Measurements from ENCODE around the gene RBM19. TPM values are rescaled to one million over a fixed set of nuclear protein-coding genes. Genes with fewer than 3 reads are reported as not detected.

The RBM19 gene
- polyA plus RNA-seq, 1 experiment = 15.5 TPM

DNA sequence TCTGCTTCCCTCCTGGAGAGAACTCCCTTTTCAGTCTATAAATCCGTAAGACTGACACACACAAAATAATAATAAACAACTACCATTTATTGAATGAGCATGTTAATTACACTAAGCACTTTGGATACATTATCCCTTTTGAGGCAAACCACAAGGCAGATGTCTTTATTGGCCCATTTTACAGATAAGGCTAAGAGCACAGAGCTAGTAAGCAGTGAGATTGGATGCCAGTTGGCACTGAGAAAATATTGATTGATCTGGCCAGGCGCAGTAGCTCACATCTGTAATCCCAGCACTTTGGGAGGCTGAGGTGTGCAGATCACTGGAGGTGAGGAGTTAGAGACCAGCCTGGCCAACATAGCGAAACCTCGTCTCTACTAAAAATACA is 21.9 kb upstream of the RBM19 start:
- ChIA-PET POLR2A (no interaction called here), CTCF (interaction anchor here (0.6 kb wide), 1 partner anchor 24 kb away, joined by 4 read pairs; no protein-coding TSS in a partner anchor)
- Histone ChIP-seq H3K4me3 (ENCODE audit: low read depth, low read length) (no peak overlapping the region), H3K36me3 (ENCODE audit: control insufficient read depth, insufficient read depth, low read length) (no peaks in the 10 kb centered on the region), H3K27me3 (ENCODE audit: control insufficient read depth, insufficient read depth, low read length) (peaks cover 11% of the 10 kb centered on the region)
- TF ChIP-seq, protein P1, sequence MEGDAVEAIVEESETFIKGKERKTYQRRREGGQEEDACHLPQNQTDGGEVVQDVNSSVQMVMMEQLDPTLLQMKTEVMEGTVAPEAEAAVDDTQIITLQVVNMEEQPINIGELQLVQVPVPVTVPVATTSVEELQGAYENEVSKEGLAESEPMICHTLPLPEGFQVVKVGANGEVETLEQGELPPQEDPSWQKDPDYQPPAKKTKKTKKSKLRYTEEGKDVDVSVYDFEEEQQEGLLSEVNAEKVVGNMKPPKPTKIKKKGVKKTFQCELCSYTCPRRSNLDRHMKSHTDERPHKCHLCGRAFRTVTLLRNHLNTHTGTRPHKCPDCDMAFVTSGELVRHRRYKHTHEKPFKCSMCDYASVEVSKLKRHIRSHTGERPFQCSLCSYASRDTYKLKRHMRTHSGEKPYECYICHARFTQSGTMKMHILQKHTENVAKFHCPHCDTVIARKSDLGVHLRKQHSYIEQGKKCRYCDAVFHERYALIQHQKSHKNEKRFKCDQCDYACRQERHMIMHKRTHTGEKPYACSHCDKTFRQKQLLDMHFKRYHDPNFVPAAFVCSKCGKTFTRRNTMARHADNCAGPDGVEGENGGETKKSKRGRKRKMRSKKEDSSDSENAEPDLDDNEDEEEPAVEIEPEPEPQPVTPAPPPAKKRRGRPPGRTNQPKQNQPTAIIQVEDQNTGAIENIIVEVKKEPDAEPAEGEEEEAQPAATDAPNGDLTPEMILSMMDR (IDR thresholded peaks at IDR 0.05; ENCODE audit: insufficient read depth, low read depth, low read length) = no peak
- DNase-seq (ENCODE audit: low read depth) = no peak

DNA sequence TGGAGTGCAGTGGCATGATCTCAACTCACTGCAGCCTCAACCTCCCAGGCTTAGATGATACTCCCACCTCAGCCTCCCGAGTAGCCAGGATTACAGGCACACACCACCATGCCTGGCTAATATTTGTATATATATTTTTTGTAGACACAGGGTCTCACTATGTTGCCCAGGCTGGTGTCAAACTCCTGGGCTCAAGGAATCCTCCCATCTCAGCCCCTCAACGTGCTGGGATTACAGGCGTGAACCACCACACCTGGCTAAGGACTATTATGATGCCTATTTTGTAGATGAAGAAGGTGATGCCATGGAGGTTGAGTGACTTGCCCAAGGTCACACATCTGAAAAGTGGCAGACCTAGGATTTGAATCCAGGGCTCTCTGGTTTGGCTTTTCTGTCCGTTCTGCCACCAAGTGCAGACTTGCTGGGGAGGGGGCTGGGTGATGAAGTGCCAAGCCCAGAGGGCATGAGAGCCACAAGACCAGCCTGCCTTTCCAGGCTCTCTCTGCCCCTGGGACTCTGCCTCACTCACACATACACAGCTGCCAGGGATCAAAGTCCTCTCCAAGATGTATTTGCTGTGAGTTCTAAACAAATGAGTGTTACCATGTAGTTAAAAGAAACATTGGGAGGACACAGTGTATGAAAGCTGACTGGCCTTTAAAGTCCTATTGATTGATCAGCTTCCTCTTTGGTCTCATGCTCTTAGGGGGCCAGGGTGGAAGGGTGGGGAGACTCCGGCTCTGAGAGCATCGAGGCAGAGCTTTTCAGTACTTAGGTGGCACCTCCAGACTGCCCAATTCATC is 21.3 kb upstream of the RBM19 start:
- peaks cover 11% of the 10 kb centered on the region for H3K27me3 ChIP-seq (ENCODE audit: control insufficient read depth, insufficient read depth, low read length)
- TF ChIP-seq, protein P1 (IDR thresholded peaks at IDR 0.05; ENCODE audit: insufficient read depth, low read depth, low read length) = no peak
- no peaks in the 10 kb centered on the region for H3K36me3 ChIP-seq (ENCODE audit: control insufficient read depth, insufficient read depth, low read length)
- H3K4me3 ChIP-seq (ENCODE audit: low read depth, low read length) = no peak overlapping the region
- POLR2A ChIA-PET = no interaction called here
- CTCF ChIA-PET = interaction anchor here (0.6 kb wide), 1 partner anchor 25 kb away, joined by 4 read pairs; no protein-coding TSS in a partner anchor
- no peak for DNase-seq (ENCODE audit: low read depth)

DNA sequence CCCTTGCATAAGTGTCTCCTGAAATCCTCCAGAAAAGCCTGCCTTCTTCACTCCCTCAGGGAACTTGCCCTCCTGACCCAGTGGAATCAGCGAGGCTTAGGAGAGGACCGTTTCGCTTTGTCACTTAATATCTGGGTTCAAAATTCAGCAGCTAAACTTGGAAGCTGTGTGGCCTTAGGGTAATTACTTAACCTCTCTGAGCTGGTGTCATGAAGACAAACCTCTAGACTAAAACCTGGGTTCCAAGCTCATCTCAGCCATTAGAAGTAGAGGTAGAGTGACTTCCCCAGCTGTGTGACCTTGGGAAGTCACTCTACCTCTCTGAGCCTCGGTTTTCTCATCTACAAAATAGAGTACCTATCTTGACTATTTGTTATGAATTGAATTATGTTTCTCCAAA is 18.3 kb upstream of the RBM19 start:
- no peak for DNase-seq (ENCODE audit: low read depth)
- no peaks in the 10 kb centered on the region for H3K36me3 ChIP-seq (ENCODE audit: control insufficient read depth, insufficient read depth, low read length)
- ChIA-PET POLR2A (no interaction called here), CTCF (interaction anchor here (1.0 to 1.7 kb wide), 2 partner anchors 18 to 527 kb away, joined by 3 read pairs; no protein-coding TSS in a partner anchor)
- peaks cover 8% of the 10 kb centered on the region for H3K27me3 ChIP-seq (ENCODE audit: control insufficient read depth, insufficient read depth, low read length)
- TF ChIP-seq, protein P1 (IDR thresholded peaks at IDR 0.05; ENCODE audit: insufficient read depth, low read depth, low read length) = no peak
- H3K4me3 ChIP-seq (ENCODE audit: low read depth, low read length) = no peak overlapping the region

DNA sequence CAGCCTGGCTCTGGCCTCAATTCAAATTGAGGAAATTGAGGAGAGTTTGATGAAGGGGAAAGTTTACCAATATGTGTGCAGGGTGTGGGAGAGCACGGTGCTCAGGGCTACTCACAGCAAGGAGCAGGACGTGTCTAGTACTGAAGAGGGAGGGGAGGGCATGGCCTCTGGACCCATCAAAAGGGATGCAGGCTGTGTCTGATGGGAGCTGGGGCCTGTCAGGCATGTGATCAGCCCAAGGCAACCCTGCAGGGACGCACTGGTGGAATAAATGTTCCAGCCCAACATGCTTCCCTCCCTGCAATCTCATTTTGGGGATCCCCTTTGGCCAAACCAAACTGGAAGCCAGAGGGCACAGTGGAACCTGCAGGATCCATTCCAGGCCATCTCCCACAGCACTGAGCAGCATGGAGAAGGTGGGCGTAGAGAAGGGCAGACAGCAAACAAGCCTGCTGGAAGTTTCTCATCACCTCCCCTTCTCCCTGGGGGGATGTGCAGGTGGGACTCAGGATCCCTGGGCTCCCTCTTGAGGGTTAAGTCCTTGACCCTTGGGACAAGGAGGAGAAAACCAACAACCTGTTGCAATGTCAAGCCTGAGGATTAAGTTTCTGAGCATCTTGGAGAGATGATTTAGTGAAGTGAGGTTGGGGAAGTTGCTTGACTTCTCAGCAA is 17.8 kb upstream of the RBM19 start:
- POLR2A ChIA-PET = no interaction called here
- H3K27me3 ChIP-seq (ENCODE audit: control insufficient read depth, insufficient read depth, low read length) = peaks cover 5% of the 10 kb centered on the region
- DNase-seq (ENCODE audit: low read depth) = no peak
- TF ChIP-seq, protein P1 (IDR thresholded peaks at IDR 0.05; ENCODE audit: insufficient read depth, low read depth, low read length) = no peak
- CTCF ChIA-PET = interaction anchor here (0.5 to 4.3 kb wide), 3 partner anchors 525 to 704 kb away, joined by 3 to 63 read pairs (median 3); no protein-coding TSS in a partner anchor
- no peaks in the 10 kb centered on the region for H3K36me3 ChIP-seq (ENCODE audit: control insufficient read depth, insufficient read depth, low read length)
- no peak overlapping the region for H3K4me3 ChIP-seq (ENCODE audit: low read depth, low read length)

DNA sequence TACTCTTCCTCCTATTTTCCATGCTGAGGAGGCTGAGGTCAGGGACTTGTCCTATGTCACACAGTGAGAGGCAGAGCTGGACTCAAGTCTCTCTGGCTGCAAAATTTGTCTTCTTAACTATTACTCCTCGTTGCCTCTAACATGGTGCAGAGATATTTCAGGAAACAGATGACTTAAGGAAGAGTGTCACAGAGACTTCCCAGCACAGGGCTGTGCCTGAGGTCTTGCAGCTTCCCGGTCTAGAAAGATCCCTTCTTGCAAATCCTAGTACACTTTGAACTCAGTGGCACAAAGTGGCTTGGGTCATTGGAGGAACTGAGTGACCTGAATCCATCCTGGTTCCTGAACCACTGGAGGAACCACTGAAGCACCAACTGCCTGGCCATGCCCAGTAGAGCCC is 17.1 kb upstream of the RBM19 start:
- Histone ChIP-seq H3K27me3 (ENCODE audit: control insufficient read depth, insufficient read depth, low read length) (peaks cover 7% of the 10 kb centered on the region; the same call in 1 of the 2 replicates), H3K36me3 (ENCODE audit: control insufficient read depth, insufficient read depth, low read length) (no peaks in the 10 kb centered on the region), H3K4me3 (ENCODE audit: low read depth, low read length) (no peak overlapping the region)
- ChIA-PET POLR2A (no interaction called here), CTCF (interaction anchor here (0.5 to 4.3 kb wide), 4 partner anchors 430 to 705 kb away, joined by 3 to 63 read pairs (median 3); no protein-coding TSS in a partner anchor)
- no peak for DNase-seq (ENCODE audit: low read depth)
- TF ChIP-seq, protein P1 (IDR thresholded peaks at IDR 0.05; ENCODE audit: insufficient read depth, low read depth, low read length) = no peak
